Heart left ventricle (tissue), 13 donors: ENCODE results near the gene DRC1.

Experiments used
- POLR2A ChIP-seq, 2 donors: fragments of 450-650 bp; IDR thresholded peaks; one replicate each; pipeline ENCODE4 v1.6.1; 2017; ENCODE audit warnings: antibody characterized with exemption in 2 of 2, mild to moderate bottlenecking in 2 of 2, moderate library complexity in 2 of 2
- TF ChIP-seq, protein P1 (sequence below), 12 donors: fragments of 200-600 bp; sonication (generic) in 4 of 12; IDR thresholded peaks; one replicate each; pipeline versions ENCODE4 v1.5.0 to v1.8.0; 2018 to 2022; ENCODE audit warnings: antibody characterized with exemption in 12 of 12, mild to moderate bottlenecking in 5 of 12
- donor health status: ischemic (EF 13 %, LVEDD 7.1; RV severe dilation, severe dysfunction).
- donor health status: DM: no; HTN: yes; CAD: no.
- donor health status: DM: no; HTN: no; CAD: no.
- donor health status: ischemic (EF 25% LVEDD 6.9; RV normal size, moderate dysfunction).
- donor health status: ischemic (EF 25% LVEDD 5.7; RV mildly dilated, moderate dysfunction).
- donor health status: ischemic (EF 35%, LVEDD 5.7; RV mildly dilated, moderate dysfunction).
- donor health status: nonischemic (EF 11% LVEDD 7.7; RV severe dilation, severe dysfunction).
- donor health status: DM: yes; HTN: yes; CAD: no.
- donor health status: PGD.
- donor health status: ischemic (EF 29% LVEDD 5.4; RV normal size, mild dysfunction).
- donor health status: nonischemic (EF 23%, LVEDD 6.1; RV moderate dilation, normal function).

DNA sequence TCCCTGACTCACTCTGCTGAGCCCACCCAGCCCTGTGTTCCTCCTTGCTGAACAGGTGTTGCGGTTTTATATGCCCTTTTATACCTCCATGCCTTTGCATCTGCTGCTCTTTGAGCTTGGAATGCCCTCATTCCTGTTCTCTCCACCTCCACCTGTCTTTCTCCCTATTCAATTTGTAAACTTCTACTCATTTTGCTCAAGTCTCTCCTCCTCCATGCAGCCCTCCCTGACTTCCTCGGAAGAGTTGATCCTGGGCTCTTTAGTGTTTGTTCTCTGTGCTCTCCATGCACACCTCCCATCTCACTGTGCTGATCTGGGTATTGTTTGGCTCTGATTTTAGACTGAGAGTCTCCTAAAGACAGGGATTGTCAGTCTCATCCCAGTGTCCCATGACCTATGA is 83.4 kb downstream of the DRC1 start:
- TF ChIP-seq, protein P1, sequence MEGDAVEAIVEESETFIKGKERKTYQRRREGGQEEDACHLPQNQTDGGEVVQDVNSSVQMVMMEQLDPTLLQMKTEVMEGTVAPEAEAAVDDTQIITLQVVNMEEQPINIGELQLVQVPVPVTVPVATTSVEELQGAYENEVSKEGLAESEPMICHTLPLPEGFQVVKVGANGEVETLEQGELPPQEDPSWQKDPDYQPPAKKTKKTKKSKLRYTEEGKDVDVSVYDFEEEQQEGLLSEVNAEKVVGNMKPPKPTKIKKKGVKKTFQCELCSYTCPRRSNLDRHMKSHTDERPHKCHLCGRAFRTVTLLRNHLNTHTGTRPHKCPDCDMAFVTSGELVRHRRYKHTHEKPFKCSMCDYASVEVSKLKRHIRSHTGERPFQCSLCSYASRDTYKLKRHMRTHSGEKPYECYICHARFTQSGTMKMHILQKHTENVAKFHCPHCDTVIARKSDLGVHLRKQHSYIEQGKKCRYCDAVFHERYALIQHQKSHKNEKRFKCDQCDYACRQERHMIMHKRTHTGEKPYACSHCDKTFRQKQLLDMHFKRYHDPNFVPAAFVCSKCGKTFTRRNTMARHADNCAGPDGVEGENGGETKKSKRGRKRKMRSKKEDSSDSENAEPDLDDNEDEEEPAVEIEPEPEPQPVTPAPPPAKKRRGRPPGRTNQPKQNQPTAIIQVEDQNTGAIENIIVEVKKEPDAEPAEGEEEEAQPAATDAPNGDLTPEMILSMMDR (IDR thresholded peaks at IDR 0.05): no peak
- TF ChIP-seq POLR2A (IDR thresholded peaks at IDR 0.05): no peak
